WTC11 (cell line): ENCODE measurements around the gene CAV1.

Source experiments
- ATF1 ChIP-seq: sonication (generic); formaldehyde crosslinking; IDR thresholded peaks from 2 replicates; pipeline ENCODE4 v1.8.1; 2023; ENCODE audit warnings: mild to moderate bottlenecking, moderate library complexity, missing genetic modification reagents
- FOXJ3 ChIP-seq: sonication (generic); formaldehyde crosslinking; IDR thresholded peaks from 2 replicates; pipeline ENCODE4 v1.9.0; 2021; ENCODE audit warnings: missing genetic modification reagents, mild to moderate bottlenecking, borderline replicate concordance
- FOXP1 ChIP-seq: sonication (generic); formaldehyde crosslinking; IDR thresholded peaks from 2 replicates; pipeline ENCODE4 v1.8.0; 2022; ENCODE audit warnings: missing genetic modification reagents, mild to moderate bottlenecking, moderate library complexity, borderline replicate concordance
- JUN ChIP-seq: sonication (generic); formaldehyde crosslinking; IDR thresholded peaks from 2 replicates; pipeline ENCODE4 v1.8.0; 2023; ENCODE audit warnings: mild to moderate bottlenecking, missing genetic modification reagents
- RELA ChIP-seq: sonication (generic); formaldehyde crosslinking; IDR thresholded peaks from 2 replicates; pipeline ENCODE4 v1.8.1; 2022; ENCODE audit warnings: missing genetic modification reagents, mild to moderate bottlenecking, borderline replicate concordance
- SMAD3 ChIP-seq: sonication (generic); formaldehyde crosslinking; IDR thresholded peaks from 2 replicates; pipeline ENCODE4 v1.8.0; 2022; ENCODE audit warnings: missing genetic modification reagents, mild to moderate bottlenecking, borderline replicate concordance
- SMAD4 ChIP-seq: sonication (generic); formaldehyde crosslinking; IDR thresholded peaks from 2 replicates; pipeline ENCODE4 v1.8.0; 2022; ENCODE audit warnings: mild to moderate bottlenecking, missing genetic modification reagents
- TEAD1 ChIP-seq: sonication (generic); formaldehyde crosslinking; IDR thresholded peaks from 2 replicates; pipeline ENCODE4 v1.8.0; 2022; ENCODE audit warnings: mild to moderate bottlenecking, missing genetic modification reagents
- TP53 ChIP-seq: sonication (generic); formaldehyde crosslinking; IDR thresholded peaks from 2 replicates; pipeline ENCODE4 v1.8.1; 2023; ENCODE audit warnings: mild to moderate bottlenecking, missing genetic modification reagents
- ZNF138 ChIP-seq: sonication (generic); formaldehyde crosslinking; conservative IDR thresholded peaks from 2 replicates; pipeline ENCODE4 v1.8.1; 2022; ENCODE audit warnings: mild to moderate bottlenecking, moderate library complexity, missing genetic modification reagents
- TF ChIP-seq, protein P1 (sequence below): fragments of 200-600 bp; IDR thresholded peaks from 2 replicates; pipeline ENCODE4 v1.8.0; 2022; ENCODE audit warnings: antibody characterized with exemption
- TF ChIP-seq, protein P2 (sequence below): sonication (generic); formaldehyde crosslinking; IDR thresholded peaks from 2 replicates; pipeline ENCODE4 v1.8.0; 2023; ENCODE audit warnings: missing genetic modification reagents, mild to moderate bottlenecking, borderline replicate concordance
- TF ChIP-seq, protein P3 (sequence below): sonication (generic); formaldehyde crosslinking; IDR thresholded peaks from 2 replicates; pipeline ENCODE4 v1.8.1; 2022; ENCODE audit warnings: low read depth, mild to moderate bottlenecking, moderate library complexity, missing genetic modification reagents, borderline replicate concordance

DNA sequence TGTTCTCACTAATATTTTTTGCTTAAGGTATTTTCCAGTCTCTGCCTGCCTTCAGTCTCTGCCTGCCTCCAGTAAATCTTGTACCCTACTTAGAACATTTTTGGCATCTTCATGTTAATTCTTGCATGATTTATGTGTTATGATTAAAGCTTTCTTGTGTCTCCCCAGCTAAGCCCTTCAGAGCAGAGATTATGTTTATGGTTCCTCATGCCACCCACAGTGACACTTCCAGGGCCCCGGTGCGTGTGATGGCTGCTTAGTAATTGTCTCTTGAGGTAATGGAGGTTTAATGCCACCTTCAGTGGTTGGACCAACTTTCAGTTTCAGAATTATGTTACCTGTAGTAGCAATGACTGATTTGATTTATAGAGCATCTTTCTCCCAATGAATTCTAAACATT lies 76.6 kb downstream of the CAV1 start:
- TF ChIP-seq FOXP1 (CRISPR knock-in tag) (no peak), SMAD4 (CRISPR knock-in tag) (no peak), FOXJ3 (CRISPR knock-in tag) (no peak), JUN (no peak), TP53 (CRISPR knock-in tag) (no peak), ZNF138 (CRISPR knock-in tag) (no peak), SMAD3 (no peak), TEAD1 (no peak), ATF1 (CRISPR knock-in tag) (no peak), RELA (CRISPR knock-in tag) (no peak)
- TF ChIP-seq, protein P1, sequence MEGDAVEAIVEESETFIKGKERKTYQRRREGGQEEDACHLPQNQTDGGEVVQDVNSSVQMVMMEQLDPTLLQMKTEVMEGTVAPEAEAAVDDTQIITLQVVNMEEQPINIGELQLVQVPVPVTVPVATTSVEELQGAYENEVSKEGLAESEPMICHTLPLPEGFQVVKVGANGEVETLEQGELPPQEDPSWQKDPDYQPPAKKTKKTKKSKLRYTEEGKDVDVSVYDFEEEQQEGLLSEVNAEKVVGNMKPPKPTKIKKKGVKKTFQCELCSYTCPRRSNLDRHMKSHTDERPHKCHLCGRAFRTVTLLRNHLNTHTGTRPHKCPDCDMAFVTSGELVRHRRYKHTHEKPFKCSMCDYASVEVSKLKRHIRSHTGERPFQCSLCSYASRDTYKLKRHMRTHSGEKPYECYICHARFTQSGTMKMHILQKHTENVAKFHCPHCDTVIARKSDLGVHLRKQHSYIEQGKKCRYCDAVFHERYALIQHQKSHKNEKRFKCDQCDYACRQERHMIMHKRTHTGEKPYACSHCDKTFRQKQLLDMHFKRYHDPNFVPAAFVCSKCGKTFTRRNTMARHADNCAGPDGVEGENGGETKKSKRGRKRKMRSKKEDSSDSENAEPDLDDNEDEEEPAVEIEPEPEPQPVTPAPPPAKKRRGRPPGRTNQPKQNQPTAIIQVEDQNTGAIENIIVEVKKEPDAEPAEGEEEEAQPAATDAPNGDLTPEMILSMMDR: no peak
- TF ChIP-seq, protein P2, sequence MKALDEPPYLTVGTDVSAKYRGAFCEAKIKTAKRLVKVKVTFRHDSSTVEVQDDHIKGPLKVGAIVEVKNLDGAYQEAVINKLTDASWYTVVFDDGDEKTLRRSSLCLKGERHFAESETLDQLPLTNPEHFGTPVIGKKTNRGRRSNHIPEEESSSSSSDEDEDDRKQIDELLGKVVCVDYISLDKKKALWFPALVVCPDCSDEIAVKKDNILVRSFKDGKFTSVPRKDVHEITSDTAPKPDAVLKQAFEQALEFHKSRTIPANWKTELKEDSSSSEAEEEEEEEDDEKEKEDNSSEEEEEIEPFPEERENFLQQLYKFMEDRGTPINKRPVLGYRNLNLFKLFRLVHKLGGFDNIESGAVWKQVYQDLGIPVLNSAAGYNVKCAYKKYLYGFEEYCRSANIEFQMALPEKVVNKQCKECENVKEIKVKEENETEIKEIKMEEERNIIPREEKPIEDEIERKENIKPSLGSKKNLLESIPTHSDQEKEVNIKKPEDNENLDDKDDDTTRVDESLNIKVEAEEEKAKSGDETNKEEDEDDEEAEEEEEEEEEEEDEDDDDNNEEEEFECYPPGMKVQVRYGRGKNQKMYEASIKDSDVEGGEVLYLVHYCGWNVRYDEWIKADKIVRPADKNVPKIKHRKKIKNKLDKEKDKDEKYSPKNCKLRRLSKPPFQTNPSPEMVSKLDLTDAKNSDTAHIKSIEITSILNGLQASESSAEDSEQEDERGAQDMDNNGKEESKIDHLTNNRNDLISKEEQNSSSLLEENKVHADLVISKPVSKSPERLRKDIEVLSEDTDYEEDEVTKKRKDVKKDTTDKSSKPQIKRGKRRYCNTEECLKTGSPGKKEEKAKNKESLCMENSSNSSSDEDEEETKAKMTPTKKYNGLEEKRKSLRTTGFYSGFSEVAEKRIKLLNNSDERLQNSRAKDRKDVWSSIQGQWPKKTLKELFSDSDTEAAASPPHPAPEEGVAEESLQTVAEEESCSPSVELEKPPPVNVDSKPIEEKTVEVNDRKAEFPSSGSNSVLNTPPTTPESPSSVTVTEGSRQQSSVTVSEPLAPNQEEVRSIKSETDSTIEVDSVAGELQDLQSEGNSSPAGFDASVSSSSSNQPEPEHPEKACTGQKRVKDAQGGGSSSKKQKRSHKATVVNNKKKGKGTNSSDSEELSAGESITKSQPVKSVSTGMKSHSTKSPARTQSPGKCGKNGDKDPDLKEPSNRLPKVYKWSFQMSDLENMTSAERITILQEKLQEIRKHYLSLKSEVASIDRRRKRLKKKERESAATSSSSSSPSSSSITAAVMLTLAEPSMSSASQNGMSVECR (CRISPR knock-in tag): no peak
- TF ChIP-seq, protein P3, sequence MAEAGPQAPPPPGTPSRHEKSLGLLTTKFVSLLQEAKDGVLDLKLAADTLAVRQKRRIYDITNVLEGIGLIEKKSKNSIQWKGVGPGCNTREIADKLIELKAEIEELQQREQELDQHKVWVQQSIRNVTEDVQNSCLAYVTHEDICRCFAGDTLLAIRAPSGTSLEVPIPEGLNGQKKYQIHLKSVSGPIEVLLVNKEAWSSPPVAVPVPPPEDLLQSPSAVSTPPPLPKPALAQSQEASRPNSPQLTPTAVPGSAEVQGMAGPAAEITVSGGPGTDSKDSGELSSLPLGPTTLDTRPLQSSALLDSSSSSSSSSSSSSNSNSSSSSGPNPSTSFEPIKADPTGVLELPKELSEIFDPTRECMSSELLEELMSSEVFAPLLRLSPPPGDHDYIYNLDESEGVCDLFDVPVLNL (CRISPR knock-in tag): no peak
